ENCODE results near the gene RBM39. TPM values are rescaled to one million over a fixed set of nuclear protein-coding genes. Genes with fewer than 3 reads are reported as not detected.
"Not testable (repeated sequence)": the region's sequence is repeated elsewhere in the genome, so short reads cannot be mapped to it uniquely, and the experiment has no call there.

The RBM39 gene
- total and polyA plus RNA-seq, 8 donors: 98.7 to 426 (median 134) TPM

DNA sequence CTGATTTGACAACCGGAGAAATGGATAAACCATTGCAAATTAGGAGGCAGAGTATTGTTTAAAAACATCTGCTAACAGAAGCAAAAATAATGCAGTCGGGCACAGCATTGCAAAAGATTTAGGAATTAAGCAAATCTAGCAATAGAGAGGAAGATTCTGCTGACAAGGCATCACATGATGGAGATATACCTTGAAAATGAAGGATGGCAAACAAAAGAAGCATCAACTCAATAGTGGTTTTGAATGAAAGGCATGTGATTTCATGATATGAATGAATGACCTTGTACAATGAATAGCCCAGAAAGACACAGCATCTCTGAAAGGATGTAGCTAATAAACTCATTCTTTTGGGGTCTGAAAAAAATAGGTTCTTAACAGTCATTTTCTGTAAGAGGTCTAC is 8.6 kb upstream of the RBM39 start:
- TF ChIP-seq, protein P1, sequence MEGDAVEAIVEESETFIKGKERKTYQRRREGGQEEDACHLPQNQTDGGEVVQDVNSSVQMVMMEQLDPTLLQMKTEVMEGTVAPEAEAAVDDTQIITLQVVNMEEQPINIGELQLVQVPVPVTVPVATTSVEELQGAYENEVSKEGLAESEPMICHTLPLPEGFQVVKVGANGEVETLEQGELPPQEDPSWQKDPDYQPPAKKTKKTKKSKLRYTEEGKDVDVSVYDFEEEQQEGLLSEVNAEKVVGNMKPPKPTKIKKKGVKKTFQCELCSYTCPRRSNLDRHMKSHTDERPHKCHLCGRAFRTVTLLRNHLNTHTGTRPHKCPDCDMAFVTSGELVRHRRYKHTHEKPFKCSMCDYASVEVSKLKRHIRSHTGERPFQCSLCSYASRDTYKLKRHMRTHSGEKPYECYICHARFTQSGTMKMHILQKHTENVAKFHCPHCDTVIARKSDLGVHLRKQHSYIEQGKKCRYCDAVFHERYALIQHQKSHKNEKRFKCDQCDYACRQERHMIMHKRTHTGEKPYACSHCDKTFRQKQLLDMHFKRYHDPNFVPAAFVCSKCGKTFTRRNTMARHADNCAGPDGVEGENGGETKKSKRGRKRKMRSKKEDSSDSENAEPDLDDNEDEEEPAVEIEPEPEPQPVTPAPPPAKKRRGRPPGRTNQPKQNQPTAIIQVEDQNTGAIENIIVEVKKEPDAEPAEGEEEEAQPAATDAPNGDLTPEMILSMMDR (IDR thresholded peaks at IDR 0.05): no peak
- WGBS, 2 donors: 55 to 70% methylated on average over 2 of the region's 2 CpGs
- Histone ChIP-seq H3K27me3 (no peaks in the 10 kb centered on the region), H3K4me1 (no peaks in the 10 kb centered on the region), H3K27ac (no peak overlapping the region), H3K9me3 (no peaks in the 10 kb centered on the region), H3K36me3 (no peaks in the 10 kb centered on the region), H3K4me3 (no peak overlapping the region)
- intact Hi-C loops (cut with DNase I): no loop called here
- FAIRE-seq (no peak), DNase-seq (no peak), ATAC-seq (no peak)

DNA sequence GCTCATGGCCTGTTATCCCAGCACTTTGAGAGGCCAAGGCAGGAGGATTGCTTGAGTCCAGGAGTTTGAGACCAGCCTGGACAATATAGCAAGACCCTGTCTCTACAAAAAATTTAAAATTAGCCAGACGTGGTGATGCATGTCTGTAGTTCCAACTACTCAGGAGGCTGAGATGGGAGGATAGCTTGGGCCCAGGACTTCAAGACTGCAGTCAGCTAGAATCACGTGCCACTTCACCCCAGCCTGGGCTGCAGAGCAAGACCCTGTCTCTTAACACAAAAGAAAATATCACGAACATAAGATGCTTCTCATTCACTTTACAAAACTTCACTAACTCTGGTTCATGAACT is 2.4 kb upstream of the RBM39 start:
- Histone ChIP-seq H3K27ac (peak overlapping the region in 2 of 4 donors; percentile 96 to 99), H3K4me1 (peaks cover 15 to 16% (median 16%) of the 10 kb centered on the region in 3 donors)
- H3K27me3 ChIP-seq; H3K36me3 ChIP-seq; H3K4me3 ChIP-seq; DNase-seq; ATAC-seq; intact Hi-C loops (cut with DNase I); FAIRE-seq; H3K9me3 ChIP-seq: not testable (repeated sequence)
- WGBS, 2 donors: 88 to 96% methylated on average over 3 of the region's 3 CpGs

DNA sequence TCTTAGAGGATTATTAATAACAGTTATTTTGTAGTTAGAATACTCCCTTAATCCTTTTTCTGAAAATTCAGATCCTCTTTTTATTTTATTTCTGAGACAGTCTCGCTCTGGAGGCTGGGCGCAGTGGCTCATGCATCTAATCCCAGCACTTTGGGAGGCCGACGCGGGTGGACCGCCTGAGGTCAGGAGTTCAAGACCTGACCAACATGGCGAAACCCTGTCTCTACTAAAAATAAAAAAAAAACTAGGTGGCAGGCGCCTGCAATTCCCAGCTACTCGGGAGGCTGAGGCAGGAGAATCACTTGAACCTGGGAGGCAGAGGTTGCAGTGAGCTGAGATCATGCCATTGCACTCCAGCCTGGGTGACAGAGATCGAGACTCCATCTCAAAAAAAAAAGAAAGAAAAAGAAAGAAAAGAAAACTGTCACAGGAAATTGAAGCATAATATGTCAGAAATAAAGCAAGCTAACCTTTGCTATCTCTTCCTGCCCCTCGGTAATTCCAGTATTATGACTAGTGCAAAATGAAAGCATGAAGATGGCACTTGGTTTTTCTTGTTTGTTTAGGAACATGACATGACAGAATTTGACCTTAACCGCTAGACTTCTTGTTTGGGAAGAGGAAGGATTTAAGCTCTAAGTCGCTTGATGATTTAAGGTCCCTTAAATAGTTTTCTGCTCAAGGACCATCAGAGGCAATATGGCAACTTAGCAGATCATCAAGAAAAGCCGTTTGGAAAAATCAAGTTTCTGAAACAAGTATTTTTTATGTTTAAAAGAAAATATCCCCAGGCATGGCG is 1.8 kb upstream of the RBM39 start:
- peak overlapping the region in 1 of 4 donors; percentile 60 for H3K4me3 ChIP-seq
- TF ChIP-seq, protein P1 (IDR thresholded peaks at IDR 0.05): no peak
- peak overlapping the region in 3 of 4 donors; percentile 94 to 99 (median 96) for H3K27ac ChIP-seq
- WGBS, 2 donors: 89% methylated on average over 15 of the region's 15 CpGs
- ATAC-seq (no peak), DNase-seq (no peak), FAIRE-seq (no peak)
- peaks cover 0 to 8% (median 0%) of the 10 kb centered on the region in 3 donors for H3K36me3 ChIP-seq
- H3K9me3 ChIP-seq: no peaks in the 10 kb centered on the region
- intact Hi-C loops (cut with DNase I): no loop called here
- H3K4me1 ChIP-seq: peaks cover 20 to 22% (median 21%) of the 10 kb centered on the region in 3 donors
- no peaks in the 10 kb centered on the region for H3K27me3 ChIP-seq

DNA sequence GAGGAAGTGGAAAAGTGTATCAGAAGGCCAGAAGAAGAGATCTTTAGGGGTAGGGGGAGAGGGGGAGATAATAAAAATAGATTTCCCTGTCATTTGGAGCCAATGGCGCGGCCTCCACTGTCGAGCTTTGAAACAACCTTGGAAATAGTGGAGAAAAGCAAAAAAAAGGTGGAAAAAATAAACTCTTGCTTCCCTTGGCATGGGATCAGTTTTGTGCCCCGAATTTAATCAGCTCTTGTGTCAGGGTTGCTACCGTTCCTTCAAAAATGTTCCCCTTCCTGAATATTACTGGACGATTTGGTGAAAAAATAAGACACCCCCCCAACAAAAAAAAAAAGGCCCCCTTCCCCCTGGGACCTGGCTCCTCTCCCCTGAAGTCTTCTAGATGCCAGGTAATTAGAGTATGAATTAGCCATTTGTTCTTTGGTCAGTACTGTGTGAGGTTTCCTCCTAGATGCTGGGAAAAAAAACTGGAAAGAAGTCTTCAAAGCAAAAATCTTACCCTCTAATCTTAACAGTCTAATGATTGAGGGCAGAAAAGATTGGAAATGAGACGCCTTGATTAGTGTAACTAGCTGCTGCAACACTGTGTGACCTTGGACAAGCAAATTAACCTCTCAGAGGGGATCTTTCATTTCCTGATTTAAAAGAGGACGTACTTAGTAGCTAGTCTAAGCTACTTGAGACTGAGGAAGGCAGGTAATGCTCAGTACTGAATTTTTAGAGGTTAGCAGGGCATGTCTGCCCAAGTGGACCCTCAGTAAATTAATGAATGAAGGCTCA is 872 bp upstream of the RBM39 start:
- Histone ChIP-seq H3K36me3 (peaks cover 0 to 18% (median 1%) of the 10 kb centered on the region in 3 donors), H3K4me3 (peak overlapping the region; percentile 28 to 96 (median 45)), H3K27me3 (no peaks in the 10 kb centered on the region), H3K4me1 (peaks cover 30 to 32% (median 30%) of the 10 kb centered on the region in 3 donors), H3K9me3 (no peaks in the 10 kb centered on the region), H3K27ac (peak overlapping the region; percentile 87 to 99 (median 95))
- FAIRE-seq: no peak
- TF ChIP-seq, protein P1 (IDR thresholded peaks at IDR 0.05): no peak
- intact Hi-C loops (cut with DNase I): no loop called here
- WGBS, 2 donors: 1% methylated on average over 8 of the region's 8 CpGs
- DNase-seq: peak in 1 of 6 donors; percentile 12
- ATAC-seq: peak in 3 of 4 donors; percentile 4 to 25 (median 16)

DNA sequence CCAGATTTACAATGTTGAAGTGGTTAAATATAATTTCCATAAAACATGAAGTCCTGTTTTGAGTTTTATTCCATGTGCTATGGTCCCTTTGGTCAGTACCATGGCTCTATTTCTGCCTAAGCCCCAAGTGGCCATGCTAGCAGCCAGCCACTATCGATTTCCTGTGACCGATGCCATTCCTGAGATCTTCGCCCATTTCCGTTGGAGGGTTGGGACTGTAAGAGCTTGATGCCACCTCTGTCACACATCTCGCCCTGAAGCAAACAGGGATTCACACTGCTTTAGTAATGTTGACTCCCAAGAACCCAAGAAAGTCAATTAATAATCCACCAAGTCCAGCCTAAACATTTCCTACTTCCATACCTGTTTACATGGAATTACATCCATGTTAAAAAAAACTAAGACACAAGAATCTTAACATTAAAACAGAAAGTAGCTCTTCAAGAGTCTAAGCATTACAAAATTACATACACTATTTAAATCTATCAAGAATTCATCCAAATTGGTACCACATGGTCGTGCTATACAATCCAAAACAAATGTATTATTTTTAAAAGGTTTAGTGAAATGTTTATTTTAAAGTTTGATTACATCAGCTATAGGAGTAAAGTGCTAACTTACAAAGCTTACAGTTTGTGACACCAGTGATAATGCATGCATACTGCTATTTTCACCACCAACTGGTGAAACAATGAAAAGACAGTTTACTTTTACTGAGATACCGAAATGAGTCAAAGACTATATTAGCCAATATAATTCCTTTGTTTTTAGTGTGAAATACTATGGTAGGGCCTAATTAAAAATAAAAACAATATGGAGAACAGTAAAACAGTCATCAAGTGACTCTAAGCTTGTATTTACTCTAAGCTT is 2.5 kb downstream of the RBM39 start:
- TF ChIP-seq, protein P1 (IDR thresholded peaks at IDR 0.05): no peak
- intact Hi-C loops (cut with DNase I): no loop called here
- WGBS, 2 donors: 20 to 24% methylated on average over 7 of the region's 7 CpGs
- Histone ChIP-seq H3K27me3 (no peaks in the 10 kb centered on the region), H3K9me3 (no peaks in the 10 kb centered on the region), H3K4me3 (peak overlapping the region in 3 of 4 donors; percentile 72 to 96 (median 76)), H3K4me1 (peaks cover 49 to 54% (median 50%) of the 10 kb centered on the region in 3 donors), H3K27ac (peak overlapping the region in 2 of 4 donors; percentile 99), H3K36me3 (peaks cover 0 to 52% (median 26%) of the 10 kb centered on the region in 3 donors)
- ATAC-seq (no peak), FAIRE-seq (no peak), DNase-seq (no peak)
